NB4 (cell line): Measurements from ENCODE around the gene RGS10.

Experiments used
- MYC ChIP-seq: IDR thresholded peaks from 2 replicates; pipeline ENCODE4 v1.6.1; 2011; ENCODE audit warnings: low read depth, low read length
- POLR2A ChIP-seq: IDR thresholded peaks from 2 replicates; pipeline ENCODE4 v1.6.1; 2011; ENCODE audit warnings: mild to moderate bottlenecking; ENCODE audit not compliant: insufficient read length; ENCODE audit errors: extremely low read depth

DNA sequence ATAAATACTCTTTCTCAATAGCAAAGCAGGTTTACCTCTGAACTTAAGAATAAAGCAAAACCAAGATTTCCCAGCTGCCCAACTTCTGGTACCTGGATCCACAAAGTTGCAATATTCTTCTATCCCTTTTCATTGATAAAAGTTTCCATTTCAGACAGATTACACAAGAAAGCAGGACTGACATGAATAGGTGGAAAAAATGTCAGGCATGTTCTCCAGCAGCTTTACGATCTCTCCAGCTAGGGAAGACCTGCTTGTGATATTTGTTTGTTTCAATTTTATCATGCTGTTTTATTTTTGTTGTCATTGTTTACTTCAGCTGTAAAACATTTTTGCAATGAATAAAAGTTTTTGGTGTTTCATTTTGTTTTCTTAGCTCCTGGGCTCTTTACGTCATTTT lies 9.0 kb downstream of the RGS10 start:
- TF ChIP-seq POLR2A = no peak
- no peak for TF ChIP-seq MYC
